Fibroblast of the conjunctiva (primary cell): Measurements from ENCODE around the gene GUCY1B1.

ENCODE experiments used
- DNase-seq: peaks from one replicate; pipeline ENCODE4 v3.0.0-alpha.2; 2010; ENCODE audit warnings: low read depth

Gene GUCY1B1

GRCh38 chr4:155758481-155759371 lies at the start of gene GUCY1B1:
TSS of gene GUCY1B1 (plus strand) at chr4:155759021. CDS start at chr4:155759141, 120 bp downstream.
- peak; percentile 86 for DNase-seq

GRCh38 chr4:155709918-155710317 lies 48.9 kb upstream of the GUCY1B1 start:
- no peak for DNase-seq

GRCh38 chr4:155711556-155711955 lies 47.3 kb upstream of the GUCY1B1 start:
- DNase-seq, result no peak

GRCh38 chr4:155712846-155713245 lies 46.0 kb upstream of the GUCY1B1 start:
- DNase-seq, result no peak

- no peak for DNase-seq
These were observed 44.9 kb upstream of the GUCY1B1 start for GRCh38 chr4:155713911-155714310.

- no peak for DNase-seq
These were observed 36.5 kb upstream of the GUCY1B1 start for GRCh38 chr4:155722336-155722735.

- peak; percentile 54 for DNase-seq
These were observed 35.9 kb upstream of the GUCY1B1 start for GRCh38 chr4:155722816-155723499.

GRCh38 chr4:155724731-155725130 lies 34.1 kb upstream of the GUCY1B1 start:
- no peak for DNase-seq

GRCh38 chr4:155734065-155734464 lies 24.8 kb upstream of the GUCY1B1 start:
- DNase-seq, result no peak

GRCh38 chr4:155734951-155735350 lies 23.9 kb upstream of the GUCY1B1 start:
- DNase-seq, result no peak

- DNase-seq, result no peak
These were observed 23.3 kb upstream of the GUCY1B1 start for GRCh38 chr4:155735496-155735895.

GRCh38 chr4:155738548-155738947 lies 20.3 kb upstream of the GUCY1B1 start:
- peak; percentile 63 for DNase-seq

- DNase-seq, result no peak
These were observed 17.3 kb upstream of the GUCY1B1 start for GRCh38 chr4:155741546-155741945.

GRCh38 chr4:155742310-155743015 lies 16.4 kb upstream of the GUCY1B1 start:
- no peak for DNase-seq

- DNase-seq, result no peak
These were observed 12.8 kb upstream of the GUCY1B1 start for GRCh38 chr4:155745984-155746383.

- no peak for DNase-seq
These were observed 10.8 kb upstream of the GUCY1B1 start for GRCh38 chr4:155748039-155748438.

- no peak for DNase-seq
These were observed 9.8 kb upstream of the GUCY1B1 start for GRCh38 chr4:155749041-155749440.

GRCh38 chr4:155751569-155751968 lies 7.3 kb upstream of the GUCY1B1 start:
- DNase-seq, result no peak

GRCh38 chr4:155757745-155758265 lies 1.0 kb upstream of the GUCY1B1 start:
- no peak for DNase-seq

- DNase-seq, result no peak
These were observed 791 bp downstream of the GUCY1B1 start for GRCh38 chr4:155759372-155760252.

- DNase-seq, result no peak
These were observed 2.2 kb downstream of the GUCY1B1 start for GRCh38 chr4:155761047-155761446.
